Heart right ventricle (tissue), 16 donors: ENCODE measurements around the gene PSMD14. TPM values are rescaled to one million over a fixed set of nuclear protein-coding genes. Genes with fewer than 3 reads are reported as not detected.

Experiments
- ATAC-seq, 8 donors: fragments of 200-7000 bp; cut with Tn5 transposase; one replicate each; pipeline ENCODE4 v1.9.1; 2020; ENCODE audit warnings: mild to moderate bottlenecking in 8 of 8, moderate library complexity in 8 of 8, moderate number of reproducible peaks in 1 of 8
- DNase-seq, 2 donors: peaks; one replicate each; pipeline ENCODE4 v3.0.0-alpha.2; 2020
- H3K27ac ChIP-seq, 10 donors: fragments of 200-600 bp; sonication (generic) in 2 of 10; one replicate each; pipeline versions ENCODE4 v1.5.0 to v1.8.0; 2020 to 2022; ENCODE audit warnings: mild to moderate bottlenecking in 3 of 10
- H3K27me3 ChIP-seq, 7 donors: fragments of 200-600 bp; one replicate each; pipeline ENCODE4 v1.8.0; 2021 to 2022; ENCODE audit warnings: mild to moderate bottlenecking in 2 of 7
- H3K36me3 ChIP-seq, 9 donors: fragments of 200-600 bp; sonication (generic) in 1 of 9; one replicate each; pipeline versions ENCODE4 v1.5.0 to v1.8.0; 2020 to 2022; ENCODE audit warnings: mild to moderate bottlenecking in 2 of 9
- H3K4me1 ChIP-seq, 9 donors: fragments of 200-600 bp; sonication (generic) in 1 of 9; one replicate each; pipeline versions ENCODE4 v1.5.0 to v1.8.0; 2020 to 2022; ENCODE audit warnings: mild to moderate bottlenecking in 4 of 9
- H3K4me3 ChIP-seq, 10 donors: fragments of 200-600 bp; sonication (generic) in 2 of 10; one replicate each; pipeline versions ENCODE4 v1.5.0 to v1.8.0; 2020 to 2022; ENCODE audit warnings: mild to moderate bottlenecking in 7 of 10, moderate library complexity in 2 of 10
- H3K9me3 ChIP-seq, 11 donors: fragments of 200-600 bp in 10 of 11; sonication (generic) in 2 of 11; one replicate each; pipeline versions ENCODE4 v1.5.0 to v1.8.0; 2013 to 2022; ENCODE audit warnings: mild to moderate bottlenecking in 2 of 11, control low read depth in 1 of 11, moderate library complexity in 1 of 11
- CTCF ChIP-seq, 9 donors: fragments of 200-600 bp; sonication (generic) in 2 of 9; IDR thresholded peaks; one replicate each; pipeline versions ENCODE4 v1.5.0 to v1.8.0; 2021 to 2022; ENCODE audit warnings: antibody characterized with exemption in 9 of 9, mild to moderate bottlenecking in 5 of 9, moderate library complexity in 1 of 9
- WGBS, 2 donors: extraction: QIAGEN DNeasy Blood & Tissue Kit; methylation state at CpG; one replicate each; pipeline ENCODE4 v1.1.7; 2013; ENCODE audit warnings: inconsistent platforms in 1 of 2; 5-methylcytosine and 5-hydroxymethylcytosine counted together
- intact Hi-C, 10 donors: fragments of 100-400 bp; cut with DNase I; formaldehyde crosslinking; loops; one replicate each; pipeline versions ENCODE4 v1.11.1 to v1.14.2; 2022
- polyA plus RNA-seq, 2 donors: library from polyadenylated mRNA; stranded (reverse); fragments of 200-250 nt; gene quantifications; one replicate each; pipeline ENCODE4 v1.2.3, GENCODE V29; 2013
- total RNA-seq, 10 donors: library from RNA; stranded (reverse); fragmentation: NEBNext Ultra II Directional in 3 of 10; extraction: Animal tissue kit (Norgen Biotek cat#: 25700) in 3 of 10; gene quantifications; one replicate each; pipeline versions ENCODE4 v1.2.1 to v1.2.4, GENCODE V29; 2021 to 2023
- donor health status: Arrhythmogenic right ventricular cardiomyopathy.
- donor health status: ischemic (EF 13 %, LVEDD 7.1; RV severe dilation, severe dysfunction).
- donor health status: healthy with polysubstance abuse.
- donor health status: DM: no; HTN: yes; CAD: no.
- donor health status: DM: no; HTN: no; CAD: no.
- donor health status: ischemic (EF 25% LVEDD 6.9; RV normal size, moderate dysfunction).
- donor health status: ischemic (EF 25% LVEDD 5.7; RV mildly dilated, moderate dysfunction).
- donor health status: healthy.
- donor health status: DM: yes; HTN: yes; CAD: no.
- donor health status: Ischemic cardiomyopathy.
- donor health status: ischemic (EF 35%, LVEDD 5.7; RV mildly dilated, moderate dysfunction).
- donor health status: nonischemic (EF 11% LVEDD 7.7; RV severe dilation, severe dysfunction).
- donor health status: DM: yes; HTN: yes; CAD: no.
- donor health status: PGD.
- donor health status: ischemic (EF 29% LVEDD 5.4; RV normal size, mild dysfunction).
- donor health status: nonischemic (EF 23%, LVEDD 6.1; RV moderate dilation, normal function).

The PSMD14 gene
- total and polyA plus RNA-seq, 12 donors = 21.6 to 66.9 (median 44.4) TPM

DNA sequence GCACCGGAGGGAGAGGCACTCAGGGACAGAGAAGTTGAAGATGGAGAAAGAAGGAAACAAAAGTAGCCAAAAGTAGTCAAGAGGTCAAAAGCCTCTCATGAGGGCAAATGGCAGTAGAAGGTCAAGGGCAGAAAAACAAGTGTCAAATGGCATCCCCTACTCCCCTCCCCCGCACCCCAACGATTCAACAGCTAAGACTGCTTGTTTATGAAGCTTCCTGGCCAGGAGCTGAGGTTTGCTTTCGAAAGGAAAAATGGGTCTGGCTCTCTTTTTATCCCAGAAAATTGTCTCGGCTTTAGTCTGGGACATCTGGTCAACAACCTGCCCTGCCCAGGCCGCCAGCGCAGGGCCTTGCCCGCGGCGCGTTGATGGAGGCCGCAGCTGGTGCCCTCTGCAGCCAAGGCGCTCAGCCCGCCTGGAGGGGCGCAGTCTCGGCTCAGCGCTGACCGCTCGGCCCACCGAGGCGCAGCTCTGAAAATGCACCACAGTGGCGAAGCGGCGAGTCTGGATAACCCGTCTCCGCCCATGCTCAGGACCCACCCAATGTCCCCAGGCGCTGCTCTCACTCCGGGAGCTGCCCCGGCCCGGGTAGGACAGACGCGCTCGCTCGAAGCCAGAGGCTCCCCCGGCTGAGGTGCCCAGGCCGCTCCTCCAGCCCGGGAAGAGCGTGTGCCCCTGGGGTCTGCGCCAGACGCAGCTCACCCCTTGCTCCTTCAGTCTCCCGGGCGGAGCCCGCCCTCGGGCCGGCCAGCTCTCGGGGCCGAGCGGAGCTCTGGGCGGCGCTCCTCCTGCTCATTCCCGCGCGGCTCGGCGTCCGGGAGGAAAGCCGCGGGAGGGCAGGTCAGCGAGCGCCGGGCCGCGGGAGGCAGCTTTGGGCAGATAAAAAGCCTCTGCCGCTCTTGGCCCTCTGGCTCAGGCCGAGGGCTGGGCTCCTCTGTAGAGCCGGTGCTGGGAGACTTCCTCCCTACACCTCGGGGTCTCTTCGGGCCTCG is 106.1 kb downstream of the PSMD14 start:
- peak in 1 of 2 donors; percentile 27 for DNase-seq
- 5% methylated on average over 69 of the region's 69 CpGs for WGBS, 2 donors
- intact Hi-C loops = no loop called here
- no peak for TF ChIP-seq CTCF (IDR thresholded peaks at IDR 0.05)
- Histone ChIP-seq H3K9me3 (no peaks in the 10 kb centered on the region), H3K27me3 (peaks cover 4 to 60% (median 56%) of the 10 kb centered on the region in 7 donors), H3K4me3 (peak overlapping the region; percentile 2 to 60 (median 53)), H3K36me3 (peaks cover 0 to 22% (median 0%) of the 10 kb centered on the region in 9 donors), H3K4me1 (peaks cover 7 to 52% (median 42%) of the 10 kb centered on the region in 9 donors), H3K27ac (no peak overlapping the region)
- ATAC-seq = peak; percentile 57 to 82 (median 68)

GRCh38 chr2:161415034-161415986 is 107.1 kb downstream of the PSMD14 start:
- H3K27ac ChIP-seq = no peak overlapping the region
- DNase-seq (no peak), ATAC-seq (peak in 1 of 8 donors; percentile 16)
- peak overlapping the region; percentile 2 to 60 (median 53) for H3K4me3 ChIP-seq
- no peaks in the 10 kb centered on the region for H3K9me3 ChIP-seq
- peaks cover 7 to 52% (median 42%) of the 10 kb centered on the region in 9 donors for H3K4me1 ChIP-seq
- 5 to 9% methylated on average over 29 of the region's 29 CpGs for WGBS, 2 donors
- peaks cover 4 to 69% (median 66%) of the 10 kb centered on the region in 7 donors for H3K27me3 ChIP-seq
- intact Hi-C loops = no loop called here
- peaks cover 0 to 16% (median 0%) of the 10 kb centered on the region in 9 donors for H3K36me3 ChIP-seq
- no peak for TF ChIP-seq CTCF (IDR thresholded peaks at IDR 0.05)

DNA sequence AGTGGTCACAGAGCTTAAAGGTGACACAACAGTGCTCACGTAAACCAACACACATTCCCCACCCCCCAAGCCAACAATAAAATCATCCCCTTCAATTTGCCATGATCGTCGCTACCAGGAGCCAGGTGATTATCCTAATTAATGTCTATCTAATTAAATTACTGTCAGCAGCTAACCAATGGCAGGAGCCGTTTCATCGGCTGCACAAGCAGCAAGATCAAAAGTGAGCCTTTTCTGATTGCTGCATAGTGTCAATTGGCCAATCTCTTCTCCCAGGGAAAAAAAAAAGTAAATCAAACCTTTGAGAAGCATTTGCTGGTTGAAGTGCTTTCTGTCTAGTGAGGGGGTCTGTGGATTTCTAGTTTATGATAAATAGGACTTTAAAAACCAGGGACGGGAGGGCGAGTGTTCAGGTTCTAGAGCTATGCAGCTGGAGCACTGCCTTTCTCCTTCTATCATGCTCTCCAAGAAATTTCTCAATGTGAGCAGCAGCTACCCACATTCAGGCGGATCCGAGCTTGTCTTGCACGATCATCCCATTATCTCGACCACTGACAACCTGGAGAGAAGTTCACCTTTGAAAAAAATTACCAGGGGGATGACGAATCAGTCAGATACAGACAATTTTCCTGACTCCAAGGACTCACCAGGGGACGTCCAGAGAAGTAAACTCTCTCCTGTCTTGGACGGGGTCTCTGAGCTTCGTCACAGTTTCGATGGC is 107.9 kb downstream of the PSMD14 start, which contains the start of gene TBR1:
TSS of gene TBR1 (plus strand) at position 311 of the 721 bp plus-strand sequence. CDS start at position 425, 114 bp downstream.
- Histone ChIP-seq H3K4me3 (peak within 1 kb of the TSS in 7 of 10 donors; percentile 36 to 60 (median 54)), H3K36me3 (peaks cover 0 to 8% (median 0%) of the 10 kb centered on the region in 9 donors), H3K27ac (no peak within 1 kb of the TSS), H3K9me3 (no peaks in the 10 kb centered on the region), H3K4me1 (peaks cover 7 to 52% (median 42%) of the 10 kb centered on the region in 9 donors), H3K27me3 (peaks cover 10 to 78% (median 74%) of the 10 kb centered on the region in 7 donors)
- DNase-seq (no peak), ATAC-seq (peak in 1 of 8 donors; percentile 23)
- intact Hi-C loops = no loop called here
- 3 to 6% methylated on average over 16 of the region's 16 CpGs for WGBS, 2 donors
- no peak for TF ChIP-seq CTCF (IDR thresholded peaks at IDR 0.05)
